Measurements from ENCODE around the gene CCDC12. TPM values are rescaled to one million over a fixed set of nuclear protein-coding genes. Genes with fewer than 3 reads are reported as not detected.

Gene CCDC12
- total RNA-seq, 4 donors from 2014 or later = 55.5 to 87.5 (median 67.5) TPM

DNA sequence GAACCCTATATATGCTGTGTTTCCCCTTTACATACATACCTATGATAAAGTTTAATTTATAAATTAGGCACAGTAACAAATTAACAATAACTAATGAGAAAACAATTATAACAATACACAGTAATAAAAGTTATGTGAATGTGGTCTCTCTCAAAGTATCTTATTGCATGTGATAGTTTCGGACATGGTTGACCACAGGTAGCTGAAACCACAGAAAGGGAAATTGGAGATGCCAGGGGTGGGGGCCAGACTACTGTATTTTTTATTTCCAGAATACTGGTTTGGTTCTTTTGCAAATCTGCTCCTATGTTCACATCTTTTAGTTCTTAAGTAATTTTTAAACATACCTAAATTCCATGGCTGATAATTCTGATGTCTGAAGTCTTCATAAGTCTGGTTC is 58.3 kb downstream of the CCDC12 start:
- DNase-seq = no peak
- TF ChIP-seq POLR2A (IDR thresholded peaks at IDR 0.05) = no peak
- TF ChIP-seq, protein P1, sequence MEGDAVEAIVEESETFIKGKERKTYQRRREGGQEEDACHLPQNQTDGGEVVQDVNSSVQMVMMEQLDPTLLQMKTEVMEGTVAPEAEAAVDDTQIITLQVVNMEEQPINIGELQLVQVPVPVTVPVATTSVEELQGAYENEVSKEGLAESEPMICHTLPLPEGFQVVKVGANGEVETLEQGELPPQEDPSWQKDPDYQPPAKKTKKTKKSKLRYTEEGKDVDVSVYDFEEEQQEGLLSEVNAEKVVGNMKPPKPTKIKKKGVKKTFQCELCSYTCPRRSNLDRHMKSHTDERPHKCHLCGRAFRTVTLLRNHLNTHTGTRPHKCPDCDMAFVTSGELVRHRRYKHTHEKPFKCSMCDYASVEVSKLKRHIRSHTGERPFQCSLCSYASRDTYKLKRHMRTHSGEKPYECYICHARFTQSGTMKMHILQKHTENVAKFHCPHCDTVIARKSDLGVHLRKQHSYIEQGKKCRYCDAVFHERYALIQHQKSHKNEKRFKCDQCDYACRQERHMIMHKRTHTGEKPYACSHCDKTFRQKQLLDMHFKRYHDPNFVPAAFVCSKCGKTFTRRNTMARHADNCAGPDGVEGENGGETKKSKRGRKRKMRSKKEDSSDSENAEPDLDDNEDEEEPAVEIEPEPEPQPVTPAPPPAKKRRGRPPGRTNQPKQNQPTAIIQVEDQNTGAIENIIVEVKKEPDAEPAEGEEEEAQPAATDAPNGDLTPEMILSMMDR (IDR thresholded peaks at IDR 0.05) = no peak
- Histone ChIP-seq H3K9me3 (no peaks in the 10 kb centered on the region), H3K4me3 (no peak overlapping the region), H3K27me3 (no peaks in the 10 kb centered on the region), H3K27ac (no peak overlapping the region), H3K4me1 (peaks cover 0 to 13% (median 0%) of the 10 kb centered on the region in 3 donors), H3K36me3 (peaks cover 21 to 75% (median 29%) of the 10 kb centered on the region in 3 donors)
- intact Hi-C loops (cut with DNase I) = no loop called here
- WGBS, 2 donors = 80 to 92% methylated on average over 1 of the region's 1 CpG

DNA sequence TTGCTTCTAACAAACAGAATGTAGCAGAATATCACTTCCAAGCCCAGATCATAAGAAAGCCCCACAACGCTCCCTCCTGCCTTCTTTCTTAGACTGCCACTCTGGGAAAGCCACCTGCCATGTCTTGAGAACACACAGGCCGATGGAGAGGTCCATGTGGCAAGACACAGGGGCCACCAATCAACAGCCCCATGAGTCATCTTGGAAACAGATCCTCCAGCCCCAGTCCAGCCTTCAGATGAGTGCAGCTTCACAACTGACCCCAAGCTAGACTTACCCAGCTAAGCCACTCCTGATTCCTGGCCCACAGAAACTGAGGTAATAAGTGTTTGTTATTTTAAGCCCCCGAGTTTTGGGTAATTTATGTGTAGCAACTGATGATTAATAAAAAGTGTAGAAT is 59.3 kb downstream of the CCDC12 start:
- Histone ChIP-seq H3K4me3 (no peak overlapping the region), H3K9me3 (no peaks in the 10 kb centered on the region), H3K36me3 (peaks cover 14 to 65% (median 20%) of the 10 kb centered on the region in 3 donors), H3K4me1 (peaks cover 0 to 12% (median 0%) of the 10 kb centered on the region in 3 donors), H3K27ac (no peak overlapping the region), H3K27me3 (no peaks in the 10 kb centered on the region)
- no peak for DNase-seq
- WGBS, 2 donors = 90 to 95% methylated on average over 3 of the region's 3 CpGs
- TF ChIP-seq, protein P1 (IDR thresholded peaks at IDR 0.05) = no peak
- no peak for TF ChIP-seq POLR2A (IDR thresholded peaks at IDR 0.05)
- intact Hi-C loops (cut with DNase I) = no loop called here

DNA sequence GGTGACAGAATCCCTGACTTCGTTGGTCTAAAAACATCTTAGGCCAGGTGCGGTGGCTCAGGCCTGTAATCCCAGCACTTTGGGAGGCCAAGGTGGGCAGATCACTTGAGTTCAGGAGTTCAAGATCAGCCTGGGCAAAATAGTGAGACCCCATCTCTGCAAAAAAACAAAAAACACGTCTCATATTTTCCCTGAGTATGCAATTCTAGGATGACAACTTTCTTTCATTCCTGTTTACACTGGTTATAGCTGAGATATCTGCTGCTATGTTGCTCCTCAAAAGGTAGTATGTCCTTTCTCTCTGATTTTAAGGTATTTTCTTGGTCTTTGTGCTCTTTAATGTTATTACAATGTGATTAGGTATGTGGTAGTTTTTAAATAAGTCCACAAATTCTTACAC is 59.7 kb downstream of the CCDC12 start:
- H3K27me3 ChIP-seq = no peaks in the 10 kb centered on the region
- no peak overlapping the region for H3K4me3 ChIP-seq
- 87 to 92% methylated on average over 3 of the region's 3 CpGs for WGBS, 2 donors
- peaks cover 0 to 12% (median 0%) of the 10 kb centered on the region in 3 donors for H3K4me1 ChIP-seq
- no peaks in the 10 kb centered on the region for H3K9me3 ChIP-seq
- H3K36me3 ChIP-seq = peaks cover 9 to 61% (median 16%) of the 10 kb centered on the region in 3 donors
- no peak for DNase-seq
- no peak for TF ChIP-seq POLR2A (IDR thresholded peaks at IDR 0.05)
- TF ChIP-seq, protein P1 (IDR thresholded peaks at IDR 0.05) = no peak
- intact Hi-C loops (cut with DNase I) = no loop called here
- H3K27ac ChIP-seq = no peak overlapping the region

DNA sequence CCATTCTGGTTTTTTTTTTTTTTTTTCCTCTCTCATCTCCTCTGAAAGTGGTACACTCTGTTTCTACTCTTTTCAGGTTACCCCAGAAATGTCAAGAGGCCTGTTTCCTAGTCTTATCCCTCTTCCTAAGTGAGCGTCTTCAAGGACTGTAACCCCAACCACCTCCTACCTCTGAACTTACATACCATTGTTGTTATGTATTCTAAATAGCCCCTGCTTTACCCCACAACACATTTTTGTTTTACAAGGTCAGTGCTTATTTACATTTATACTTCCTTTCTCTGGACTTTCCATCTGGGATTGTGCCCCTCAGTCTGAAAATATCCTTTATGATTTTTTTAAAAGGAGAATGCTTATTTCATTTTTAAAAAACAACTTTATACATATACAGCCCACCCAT is 60.3 kb downstream of the CCDC12 start:
- H3K4me1 ChIP-seq = peaks cover 0 to 12% (median 0%) of the 10 kb centered on the region in 3 donors
- peaks cover 8 to 55% (median 10%) of the 10 kb centered on the region in 3 donors for H3K36me3 ChIP-seq
- DNase-seq = no peak
- TF ChIP-seq POLR2A (IDR thresholded peaks at IDR 0.05) = no peak
- TF ChIP-seq, protein P1 (IDR thresholded peaks at IDR 0.05) = no peak
- H3K4me3 ChIP-seq = no peak overlapping the region
- H3K27ac ChIP-seq = no peak overlapping the region
- intact Hi-C loops (cut with DNase I) = no loop called here
- H3K9me3 ChIP-seq = no peaks in the 10 kb centered on the region
- H3K27me3 ChIP-seq = no peaks in the 10 kb centered on the region
- WGBS, 2 donors = 83 to 92% methylated on average over 1 of the region's 1 CpG

DNA sequence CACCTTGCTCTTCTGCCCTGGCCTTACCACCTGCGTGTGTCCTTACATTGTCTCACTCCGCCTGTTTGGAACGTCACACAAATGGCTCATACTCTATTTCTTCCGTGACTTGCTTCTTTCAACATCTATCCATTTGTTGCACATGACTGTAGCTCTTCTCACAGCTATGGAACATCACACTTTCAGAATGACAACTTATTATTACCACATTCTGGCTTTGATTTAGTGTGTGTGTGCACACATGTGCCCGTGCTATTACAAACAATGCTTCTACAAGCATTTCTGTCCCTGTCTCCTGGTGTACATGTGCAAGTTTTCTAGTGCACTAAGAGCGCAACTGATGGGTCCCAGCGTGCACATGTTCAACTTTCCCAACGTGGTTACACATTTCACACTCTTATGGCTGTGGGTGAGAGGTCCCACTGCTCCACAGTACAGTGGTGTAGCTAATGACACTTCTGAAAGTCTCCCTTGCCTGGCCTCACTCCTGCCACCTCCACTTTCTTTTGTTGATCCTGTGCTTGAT is 61.2 kb downstream of the CCDC12 start:
- peaks cover 0 to 13% (median 0%) of the 10 kb centered on the region in 3 donors for H3K4me1 ChIP-seq
- peaks cover 1 to 46% (median 1%) of the 10 kb centered on the region in 3 donors for H3K36me3 ChIP-seq
- no peaks in the 10 kb centered on the region for H3K27me3 ChIP-seq
- no peak for DNase-seq
- no peaks in the 10 kb centered on the region for H3K9me3 ChIP-seq
- no peak overlapping the region for H3K27ac ChIP-seq
- WGBS, 2 donors = 77% methylated on average over 6 to 8 of the region's 8 CpGs
- TF ChIP-seq POLR2A (IDR thresholded peaks at IDR 0.05) = no peak
- TF ChIP-seq, protein P1 (IDR thresholded peaks at IDR 0.05) = no peak
- no peak overlapping the region for H3K4me3 ChIP-seq
- intact Hi-C loops (cut with DNase I) = no loop called here
